ENCODE measurements around the gene FAM20B. TPM values are rescaled to one million over a fixed set of nuclear protein-coding genes. Genes with fewer than 3 reads are reported as not detected.

FAM20B gene
- total and polyA plus RNA-seq, 8 donors, result 5.4 to 24.6 (median 16.0) TPM

GRCh38 chr1:179079113-179079761 is 53.5 kb downstream of the FAM20B start:
- peak; percentile 12 to 55 (median 46) for TF ChIP-seq CTCF (IDR thresholded peaks at IDR 0.05)
- Histone ChIP-seq H3K27ac (no peak overlapping the region), H3K36me3 (no peaks in the 10 kb centered on the region), H3K9me3 (no peaks in the 10 kb centered on the region), H3K4me3 (no peak overlapping the region), H3K27me3 (no peaks in the 10 kb centered on the region), H3K4me1 (peaks cover 0 to 9% (median 0%) of the 10 kb centered on the region in 3 donors)
- WGBS, 2 donors, result 47 to 48% methylated on average over 18 of the region's 18 CpGs
- peak in 3 of 4 donors; percentile 45 to 47 (median 45) for ATAC-seq
- intact Hi-C loops (cut with DNase I), result no loop called here
- no peak for FAIRE-seq
- peak in 3 of 6 donors; percentile 41 to 60 (median 54) for DNase-seq

- Histone ChIP-seq H3K27me3 (no peaks in the 10 kb centered on the region), H3K9me3 (no peaks in the 10 kb centered on the region), H3K4me1 (peaks cover 0 to 9% (median 0%) of the 10 kb centered on the region in 3 donors), H3K36me3 (peaks cover 0 to 4% (median 0%) of the 10 kb centered on the region in 3 donors), H3K4me3 (peak overlapping the region; percentile 85 to 97 (median 88)), H3K27ac (peak overlapping the region; percentile 65 to 82 (median 77))
- TF ChIP-seq CTCF (IDR thresholded peaks at IDR 0.05), result no peak
- intact Hi-C loops (cut with DNase I), result loop anchor here in 1 of 3 donors (5.0 kb wide), 1 partner anchor 291 kb away; no protein-coding TSS in a partner anchor
- FAIRE-seq, result no peak
- no peak for ATAC-seq
- WGBS, 2 donors, result 23 to 30% methylated on average over 18 of the region's 18 CpGs
- peak in 1 of 6 donors; percentile 39 for DNase-seq
Observed at GRCh38 chr1:179080866-179081686, 55.4 kb downstream of the FAM20B start.

DNA sequence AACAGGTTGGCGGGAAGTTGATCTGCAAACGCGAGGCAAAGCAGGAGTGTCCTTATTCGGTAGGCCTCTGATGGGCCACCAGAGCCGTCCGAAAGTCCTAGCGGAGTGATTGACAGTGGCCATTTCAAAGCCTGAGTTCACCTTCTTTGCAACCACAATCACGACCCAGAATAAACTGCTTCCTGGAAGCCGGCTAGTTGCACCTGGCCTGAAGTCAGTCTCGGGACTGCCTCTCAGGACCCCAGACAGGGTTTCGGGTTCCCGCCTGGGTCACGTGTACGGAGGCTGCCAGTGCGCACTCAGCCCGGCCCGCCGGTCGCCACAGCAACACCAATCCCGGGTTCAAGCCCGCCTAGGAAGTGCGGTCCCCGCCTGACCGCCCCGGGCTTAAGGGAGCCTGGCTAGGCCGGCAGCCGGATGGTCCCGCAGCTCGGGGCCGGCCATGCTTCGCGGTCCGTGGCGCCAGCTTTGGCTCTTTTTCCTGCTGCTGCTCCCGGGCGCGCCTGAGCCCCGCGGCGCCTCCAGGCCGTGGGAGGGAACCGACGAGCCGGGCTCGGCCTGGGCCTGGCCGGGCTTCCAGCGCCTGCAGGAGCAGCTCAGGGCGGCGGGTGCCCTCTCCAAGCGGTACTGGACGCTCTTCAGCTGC is 56.1 kb downstream of the FAM20B start, which contains the start of gene TOR3A:
TSS of gene TOR3A (plus strand) at position 384 of the 646 bp plus-strand sequence. CDS start at position 443, 59 bp downstream.
- WGBS, 2 donors, result 0% methylated on average over 51 of the region's 51 CpGs

More for the DNA sequence above, 56.1 kb downstream of the FAM20B start, which contains the start of gene TOR3A:
- Histone ChIP-seq H3K27ac (peak within 1 kb of the TSS; percentile 65 to 82 (median 77)), H3K4me1 (peaks cover 0 to 9% (median 0%) of the 10 kb centered on the region in 3 donors), H3K27me3 (no peaks in the 10 kb centered on the region), H3K9me3 (no peaks in the 10 kb centered on the region), H3K4me3 (peak within 1 kb of the TSS; percentile 85 to 97 (median 88)), H3K36me3 (peaks cover 0 to 4% (median 0%) of the 10 kb centered on the region in 3 donors)
- DNase-seq, result peak; percentile 92 to 97 (median 94)
- FAIRE-seq, result no peak
- no peak for TF ChIP-seq CTCF (IDR thresholded peaks at IDR 0.05)
- ATAC-seq, result peak; percentile 94 to 98 (median 96)
- intact Hi-C loops (cut with DNase I), result loop anchor here in 1 of 3 donors (5.0 kb wide), 1 partner anchor 290 kb away; no protein-coding TSS in a partner anchor

All from pancreas (tissue), 10 donors.